AG04449 (cell line): ENCODE measurements around the gene ZC3H6.

Experiments
- CTCF ChIA-PET: fragments of 350-600 bp; formaldehyde crosslinking; extraction: SDS; loops from one replicate; lab custom pipeline; 2021; ENCODE audit warnings: antibody characterized with exemption; lab: Yijun Ruan, JAX
- POLR2A ChIA-PET: fragments of 400-600, 350-600 bp; formaldehyde crosslinking; extraction: SDS; loops from one replicate; lab custom pipeline; 2020; ENCODE audit warnings: antibody characterized with exemption, inconsistent platforms; lab: Yijun Ruan, JAX
- DNase-seq: peaks from one replicate; pipeline ENCODE4 v3.0.0-alpha.2; 2010; ENCODE audit warnings: low read depth, low spot score
- H3K4me3 ChIP-seq: 2 replicates; pipeline ENCODE4 v1.5.1; 2011; ENCODE audit warnings: low read depth, mild to moderate bottlenecking, control low read depth, low read length
- CTCF ChIP-seq: IDR thresholded peaks from one replicate; pipeline ENCODE4 v1.5.1; 2011; ENCODE audit warnings: mild to moderate bottlenecking, moderate library complexity, low read length, control low read depth, inconsistent platforms; ENCODE audit not compliant: insufficient read depth; ENCODE audit errors: missing control alignments

ZC3H6 gene

DNA sequence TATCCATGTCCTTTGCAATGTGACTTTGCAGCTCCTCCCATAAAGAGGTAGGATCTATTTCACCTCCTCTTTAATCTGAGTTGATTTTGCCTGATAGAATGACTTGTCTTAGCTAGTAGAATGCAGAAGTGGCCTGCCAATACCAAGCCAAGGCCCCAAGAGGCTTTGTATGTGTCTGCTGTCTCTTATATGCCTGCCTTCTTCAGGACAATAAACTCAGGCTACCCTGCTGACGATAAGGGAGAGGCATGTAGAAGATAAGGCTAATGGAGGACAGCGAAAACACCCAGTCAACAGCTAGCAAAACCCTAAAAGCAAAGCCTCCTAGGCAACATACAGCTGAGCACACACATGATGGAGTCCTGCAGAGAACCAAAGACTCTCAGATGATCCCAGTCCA is 18.7 kb upstream of the ZC3H6 start:
- ChIA-PET CTCF (interaction anchor here (0.7 to 10.1 kb wide), 7 partner anchors 9 to 632 kb away, joined by 3 to 91 read pairs (median 3); no protein-coding TSS in a partner anchor), POLR2A (no interaction called here)
- no peak for TF ChIP-seq CTCF
- no peak for DNase-seq
- no peak overlapping the region for H3K4me3 ChIP-seq

- ChIA-PET CTCF (interaction anchor here (0.7 to 10.1 kb wide), 4 partner anchors 9 to 633 kb away, joined by 3 to 91 read pairs (median 3); no protein-coding TSS in a partner anchor), POLR2A (no interaction called here)
- no peak overlapping the region for H3K4me3 ChIP-seq
- no peak for DNase-seq
- no peak for TF ChIP-seq CTCF
Measured at GRCh38 chr2:112257575-112257974, 17.8 kb upstream of the ZC3H6 start.

- TF ChIP-seq CTCF, result peak; percentile 93
- CTCF ChIA-PET, result interaction anchor here (0.6 to 10.1 kb wide), 31 partner anchors 9 to 1454 kb away, joined by 3 to 91 read pairs (median 4); partner anchors contain the start of gene RGPD8
- POLR2A ChIA-PET, result no interaction called here
- DNase-seq, result no peak
- H3K4me3 ChIP-seq, result no peak overlapping the region
Measured at GRCh38 chr2:112259509-112260294, 15.7 kb upstream of the ZC3H6 start.

DNA sequence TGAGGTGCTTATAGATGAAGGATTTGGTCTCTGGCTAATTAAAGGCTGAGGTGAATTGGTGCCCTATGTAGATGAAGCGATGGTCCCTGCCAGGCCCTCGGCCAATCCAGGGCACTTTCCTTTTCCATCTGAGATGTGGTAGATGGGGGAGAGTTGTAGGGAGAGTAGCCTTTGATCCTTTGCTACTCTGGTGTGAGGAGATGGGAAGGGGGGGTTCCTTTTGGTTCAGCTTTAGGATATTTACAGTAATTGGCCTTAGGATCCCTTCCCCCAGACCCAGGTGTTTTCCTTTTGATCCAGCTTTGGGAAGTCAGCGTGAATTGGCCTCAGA is 15.1 kb upstream of the ZC3H6 start:
- no peak for DNase-seq
- ChIA-PET CTCF (interaction anchor here (1.0 to 10.1 kb wide), 21 partner anchors 9 to 318 kb away, joined by 3 to 91 read pairs (median 5); partner anchors contain the start of gene RGPD8), POLR2A (no interaction called here)
- no peak for TF ChIP-seq CTCF
- H3K4me3 ChIP-seq, result no peak overlapping the region

GRCh38 chr2:112262876-112263275 is 12.5 kb upstream of the ZC3H6 start:
- no peak overlapping the region for H3K4me3 ChIP-seq
- ChIA-PET POLR2A (no interaction called here), CTCF (interaction anchor here (0.7 to 10.1 kb wide), 2 partner anchors 17 to 171 kb away, joined by 3 to 91 read pairs; partner anchors contain the start of gene RGPD8)
- no peak for TF ChIP-seq CTCF
- DNase-seq, result no peak

GRCh38 chr2:112268547-112268946 is 6.8 kb upstream of the ZC3H6 start:
- ChIA-PET CTCF (interaction anchor here (1.3 kb wide), 1 partner anchor 9 kb away, joined by 10 read pairs; no protein-coding TSS in a partner anchor), POLR2A (no interaction called here)
- H3K4me3 ChIP-seq, result no peak overlapping the region
- no peak for DNase-seq
- TF ChIP-seq CTCF, result no peak
